ENCODE results near the gene CWC27. TPM values are rescaled to one million over a fixed set of nuclear protein-coding genes. Genes with fewer than 3 reads are reported as not detected.

The CWC27 gene
- polyA plus RNA-seq, 1 experiment = 39.5 TPM

- no peaks in the 10 kb centered on the region for H3K27me3 ChIP-seq (ENCODE audit: control insufficient read depth, insufficient read depth, low read length)
- ChIA-PET POLR2A (interaction anchor here (0.6 kb wide), 1 partner anchor 76 kb away, joined by 6 read pairs; no protein-coding TSS in a partner anchor), CTCF (no interaction called here)
- H3K4me3 ChIP-seq (ENCODE audit: low read depth, low read length) = no peak overlapping the region
- H3K27ac ChIP-seq (ENCODE audit: low read depth, low read length) = no peak overlapping the region
- DNase-seq (ENCODE audit: low read depth, low spot score) = no peak
- H3K9me3 ChIP-seq (ENCODE audit: control insufficient read depth, insufficient read depth, low read length) = no peaks in the 10 kb centered on the region
- TF ChIP-seq CTCF (IDR thresholded peaks at IDR 0.05; ENCODE audit: low read depth, low read length) = no peak
Measured at GRCh38 chr5:65065001-65065511, 296.3 kb downstream of the CWC27 start.

DNA sequence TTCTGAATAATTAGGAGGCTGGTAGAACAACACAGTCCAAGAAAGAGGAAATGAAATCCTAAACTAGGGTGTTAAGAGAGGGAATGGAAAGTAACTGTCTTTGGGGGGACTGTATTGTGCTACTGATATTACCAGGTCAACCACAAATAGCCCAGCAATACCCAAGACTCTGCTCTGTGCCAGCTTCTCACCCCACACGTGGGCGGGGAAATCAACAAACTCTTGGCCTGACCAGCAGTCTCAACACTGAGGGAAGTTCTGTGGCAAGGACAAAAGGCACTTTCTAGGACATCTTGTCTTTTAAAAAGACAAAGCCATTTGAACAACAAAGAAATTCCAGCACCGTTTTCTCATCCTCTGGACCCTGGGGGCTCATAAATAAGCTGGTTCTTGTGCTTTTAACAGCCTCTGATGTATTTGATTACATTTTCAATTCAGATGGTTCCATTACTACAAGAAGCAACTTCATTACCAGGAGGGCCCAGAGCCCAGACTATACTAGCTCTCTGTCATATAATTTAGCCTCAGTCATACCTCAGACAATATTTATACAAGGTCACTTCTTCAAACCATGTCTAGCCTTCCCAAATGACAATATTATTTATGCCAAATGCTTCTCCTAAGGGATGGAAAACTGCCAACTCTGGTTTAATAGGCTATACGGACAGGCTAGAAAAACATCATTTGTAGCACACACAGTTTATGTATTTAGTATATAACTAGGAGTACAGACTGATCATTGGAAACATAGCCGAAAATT lies 297.8 kb downstream of the CWC27 start:
- ChIA-PET CTCF (no interaction called here), POLR2A (no interaction called here)
- Histone ChIP-seq H3K9me3 (ENCODE audit: control insufficient read depth, insufficient read depth, low read length) (no peaks in the 10 kb centered on the region), H3K27ac (ENCODE audit: low read depth, low read length) (no peak overlapping the region), H3K27me3 (ENCODE audit: control insufficient read depth, insufficient read depth, low read length) (no peaks in the 10 kb centered on the region), H3K4me3 (ENCODE audit: low read depth, low read length) (no peak overlapping the region)
- DNase-seq (ENCODE audit: low read depth, low spot score) = no peak
- no peak for TF ChIP-seq CTCF (IDR thresholded peaks at IDR 0.05; ENCODE audit: low read depth, low read length)

DNA sequence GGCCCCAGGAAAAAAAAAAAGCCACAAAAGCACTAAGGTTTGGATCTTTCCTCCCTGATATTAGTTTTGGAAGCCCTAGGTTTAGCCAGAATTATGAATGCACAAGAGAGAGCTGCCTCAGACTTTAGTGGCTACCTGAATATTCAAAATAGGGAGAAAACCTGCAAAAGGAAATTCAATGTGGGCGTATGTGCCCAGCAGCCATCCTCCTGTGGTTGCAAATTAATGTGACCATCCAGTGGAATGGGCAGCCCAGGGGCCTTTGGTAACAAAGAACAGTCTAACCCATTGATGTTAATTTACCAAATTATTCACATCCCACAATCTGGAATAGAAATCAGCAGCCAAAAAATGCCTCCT lies 298.4 kb downstream of the CWC27 start:
- no peak overlapping the region for H3K27ac ChIP-seq (ENCODE audit: low read depth, low read length)
- ChIA-PET POLR2A (no interaction called here), CTCF (no interaction called here)
- TF ChIP-seq CTCF (IDR thresholded peaks at IDR 0.05; ENCODE audit: low read depth, low read length) = no peak
- no peaks in the 10 kb centered on the region for H3K9me3 ChIP-seq (ENCODE audit: control insufficient read depth, insufficient read depth, low read length)
- DNase-seq (ENCODE audit: low read depth, low spot score) = no peak
- H3K4me3 ChIP-seq (ENCODE audit: low read depth, low read length) = no peak overlapping the region
- no peaks in the 10 kb centered on the region for H3K27me3 ChIP-seq (ENCODE audit: control insufficient read depth, insufficient read depth, low read length)

Other genes with a start within 250 kb of the CWC27 start
- not detected in 2 replicates for gene SHISAL2B, start 78.4 kb upstream of the CWC27 start, polyA plus RNA-seq (2011; rRNA removed)
- 3.7 and 3.8 TPM in 2 replicates for gene SREK1IP1, start 239 bp upstream of the CWC27 start, polyA plus RNA-seq (2011; rRNA removed)

Measured in AG04450 (cell line).